ENCODE measurements around the gene PCGF1.

- TF ChIP-seq, protein P1, sequence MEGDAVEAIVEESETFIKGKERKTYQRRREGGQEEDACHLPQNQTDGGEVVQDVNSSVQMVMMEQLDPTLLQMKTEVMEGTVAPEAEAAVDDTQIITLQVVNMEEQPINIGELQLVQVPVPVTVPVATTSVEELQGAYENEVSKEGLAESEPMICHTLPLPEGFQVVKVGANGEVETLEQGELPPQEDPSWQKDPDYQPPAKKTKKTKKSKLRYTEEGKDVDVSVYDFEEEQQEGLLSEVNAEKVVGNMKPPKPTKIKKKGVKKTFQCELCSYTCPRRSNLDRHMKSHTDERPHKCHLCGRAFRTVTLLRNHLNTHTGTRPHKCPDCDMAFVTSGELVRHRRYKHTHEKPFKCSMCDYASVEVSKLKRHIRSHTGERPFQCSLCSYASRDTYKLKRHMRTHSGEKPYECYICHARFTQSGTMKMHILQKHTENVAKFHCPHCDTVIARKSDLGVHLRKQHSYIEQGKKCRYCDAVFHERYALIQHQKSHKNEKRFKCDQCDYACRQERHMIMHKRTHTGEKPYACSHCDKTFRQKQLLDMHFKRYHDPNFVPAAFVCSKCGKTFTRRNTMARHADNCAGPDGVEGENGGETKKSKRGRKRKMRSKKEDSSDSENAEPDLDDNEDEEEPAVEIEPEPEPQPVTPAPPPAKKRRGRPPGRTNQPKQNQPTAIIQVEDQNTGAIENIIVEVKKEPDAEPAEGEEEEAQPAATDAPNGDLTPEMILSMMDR (IDR thresholded peaks at IDR 0.05) = no peak
- TF ChIP-seq POLR2A (IDR thresholded peaks at IDR 0.05) = no peak
Observed at GRCh38 chr2:74554820-74555531, 47.5 kb upstream of the PCGF1 start.

Measured in esophagus squamous epithelium (tissue), 4 donors.